K562 (cell line): ENCODE data around the gene TOM1L2. TPM values are rescaled to one million over a fixed set of nuclear protein-coding genes. Genes with fewer than 3 reads are reported as not detected.
A peak's percentile ranks its signal among the peaks of the same experiment; 100 is the strongest.

Experiments
- CBFB ChIP-seq: sonication (generic); formaldehyde crosslinking; IDR thresholded peaks from 2 replicates; pipeline ENCODE4 v1.4.0; 2020; ENCODE audit warnings: mild to moderate bottlenecking, missing genetic modification reagents
- FOXM1 ChIP-seq, 2 experiments: fragments of 450-650 bp in 1 of 2; sonication (generic) in 1 of 2; formaldehyde crosslinking in 1 of 2; IDR thresholded peaks; 2 replicates each; pipeline versions ENCODE4 v1.6.1 to v1.9.0; 2017 to 2022; ENCODE audit warnings: low read depth in 2 of 2, mild to moderate bottlenecking in 2 of 2, missing genetic modification reagents in 1 of 2, moderate library complexity in 1 of 2
- GATAD2A ChIP-seq: fragments of 450-650 bp; IDR thresholded peaks from 2 replicates; pipeline ENCODE4 v1.6.1; 2017
- HNRNPH1 ChIP-seq: fragments of 200-400 bp; formaldehyde crosslinking; optimal IDR thresholded peaks from 2 replicates; pipeline ENCODE3; 2017; ENCODE audit warnings: low read depth, mild to moderate bottlenecking, low read length, moderate library complexity
- KLF16 ChIP-seq: IDR thresholded peaks from 2 replicates; pipeline ENCODE4 v1.6.1; 2016; ENCODE audit warnings: antibody characterized with exemption
- MYNN ChIP-seq, 2 experiments: sonication (generic); formaldehyde crosslinking in 1 of 2; IDR thresholded peaks; 2 replicates each; pipeline versions ENCODE4 v1.5.0 to v1.6.1; 2016 to 2020; ENCODE audit warnings: antibody characterized with exemption in 1 of 2, missing genetic modification reagents in 1 of 2
- NCOA2 ChIP-seq, 2 experiments: fragments of 450-650 bp; IDR thresholded peaks; 2 replicates each; pipeline ENCODE4 v1.6.1; 2018; ENCODE audit warnings: mild to moderate bottlenecking in 2 of 2, moderate library complexity in 1 of 2; ENCODE audit not compliant: partially characterized antibody in 2 of 2
- NCOA6 ChIP-seq: fragments of 450-650 bp; IDR thresholded peaks from 2 replicates; pipeline ENCODE4 v1.6.1; 2017; ENCODE audit warnings: mild to moderate bottlenecking
- NFRKB ChIP-seq: fragments of 450-650 bp; IDR thresholded peaks from 2 replicates; pipeline ENCODE4 v1.6.1; 2016; ENCODE audit warnings: low read depth
- PTTG1 ChIP-seq: fragments of 450-650 bp; IDR thresholded peaks from 2 replicates; pipeline ENCODE4 v1.6.1; 2016; ENCODE audit warnings: low read depth, mild to moderate bottlenecking, missing genetic modification characterization, missing compliant biosample characterization
- RBM22 ChIP-seq: fragments of 200-400 bp; formaldehyde crosslinking; IDR thresholded peaks from 2 replicates; pipeline ENCODE4 v1.6.1; 2018; ENCODE audit warnings: low read length, low read depth; ENCODE audit not compliant: poor library complexity, severe bottlenecking
- SRSF1 ChIP-seq: fragments of 200-400 bp; formaldehyde crosslinking; IDR thresholded peaks from 2 replicates; pipeline ENCODE4 v1.6.1; 2017; ENCODE audit warnings: mild to moderate bottlenecking, low read depth, low read length, moderate library complexity
- SUPT5H ChIP-seq: fragments of 450-650 bp; IDR thresholded peaks from 2 replicates; pipeline ENCODE4 v1.6.1; 2016
- TAF9B ChIP-seq: fragments of 450-650 bp; IDR thresholded peaks from 2 replicates; pipeline ENCODE4 v1.6.1; 2018; ENCODE audit warnings: mild to moderate bottlenecking; ENCODE audit not compliant: partially characterized antibody
- TOE1 ChIP-seq, 2 experiments: fragments of 450-650 bp in 1 of 2; sonication (generic) in 1 of 2; formaldehyde crosslinking in 1 of 2; IDR thresholded peaks; 2 replicates each; pipeline versions ENCODE4 v1.7.1 to v1.8.0; 2016 to 2022; ENCODE audit warnings: borderline replicate concordance in 2 of 2, mild to moderate bottlenecking in 2 of 2, antibody characterized with exemption in 1 of 2, inconsistent platforms in 1 of 2, low read depth in 1 of 2, missing genetic modification reagents in 1 of 2, moderate library complexity in 1 of 2
- ZNF282 ChIP-seq: sonication (generic); formaldehyde crosslinking; IDR thresholded peaks from 2 replicates; pipeline ENCODE4 v1.8.1; 2023; ENCODE audit warnings: missing genetic modification reagents
- polyA plus RNA-seq, 8 experiments: library from polyadenylated mRNA; depleted of rRNA in 4 of 8; stranded (reverse) in 5 of 8; unstranded in 3 of 8; fragments of >200 nt; fragmentation: Nextera tagmentation in 2 of 8; fragmentation: Illumina TruSeq in 1 of 8; extraction: Ambion mirVana in 2 of 8; extraction: Trizol in 1 of 8; gene quantifications; 2 replicates each; pipeline versions ENCODE4 v1.2.1 to v1.2.3, GENCODE V29; 2011 to 2014; ENCODE audit warnings: inconsistent platforms in 1 of 8, missing spikeins in 1 of 8
- total RNA-seq, 7 experiments: library from RNA; depleted of rRNA in 6 of 7; stranded (reverse); fragments of >200 nt in 6 of 7; fragmentation: Illumina TruSeq in 2 of 7; extraction: Trizol in 2 of 7; gene quantifications; 2 replicates each; pipeline versions ENCODE4 v1.2.1 to v1.2.3, GENCODE V29; 2011 to 2021; ENCODE audit warnings: low replicate concordance in 1 of 7
- TF ChIP-seq, protein P1 (sequence below): fragments of 250-450 bp; sonication (Bioruptor Pico); IDR thresholded peaks from 2 replicates; pipeline ENCODE4 v1.9.0; 2021; ENCODE audit warnings: mild to moderate bottlenecking, inconsistent platforms
- TF ChIP-seq, protein P2 (sequence below): sonication (generic); formaldehyde crosslinking; IDR thresholded peaks from 2 replicates; pipeline ENCODE4 v1.8.0; 2022; ENCODE audit warnings: mild to moderate bottlenecking, missing genetic modification reagents
- TF ChIP-seq, protein P3 (sequence below): fragments of 450-650 bp; formaldehyde crosslinking; IDR thresholded peaks from 2 replicates; pipeline ENCODE4 v1.4.0; 2022; ENCODE audit warnings: mild to moderate bottlenecking, moderate library complexity

Gene TOM1L2
- total and polyA plus RNA-seq, 9 of the 15 experiments (the other 6 are each of a cell fraction or from before 2014, with no cell fraction given), result 0.07 to 6.0 (median 2.5) TPM

DNA sequence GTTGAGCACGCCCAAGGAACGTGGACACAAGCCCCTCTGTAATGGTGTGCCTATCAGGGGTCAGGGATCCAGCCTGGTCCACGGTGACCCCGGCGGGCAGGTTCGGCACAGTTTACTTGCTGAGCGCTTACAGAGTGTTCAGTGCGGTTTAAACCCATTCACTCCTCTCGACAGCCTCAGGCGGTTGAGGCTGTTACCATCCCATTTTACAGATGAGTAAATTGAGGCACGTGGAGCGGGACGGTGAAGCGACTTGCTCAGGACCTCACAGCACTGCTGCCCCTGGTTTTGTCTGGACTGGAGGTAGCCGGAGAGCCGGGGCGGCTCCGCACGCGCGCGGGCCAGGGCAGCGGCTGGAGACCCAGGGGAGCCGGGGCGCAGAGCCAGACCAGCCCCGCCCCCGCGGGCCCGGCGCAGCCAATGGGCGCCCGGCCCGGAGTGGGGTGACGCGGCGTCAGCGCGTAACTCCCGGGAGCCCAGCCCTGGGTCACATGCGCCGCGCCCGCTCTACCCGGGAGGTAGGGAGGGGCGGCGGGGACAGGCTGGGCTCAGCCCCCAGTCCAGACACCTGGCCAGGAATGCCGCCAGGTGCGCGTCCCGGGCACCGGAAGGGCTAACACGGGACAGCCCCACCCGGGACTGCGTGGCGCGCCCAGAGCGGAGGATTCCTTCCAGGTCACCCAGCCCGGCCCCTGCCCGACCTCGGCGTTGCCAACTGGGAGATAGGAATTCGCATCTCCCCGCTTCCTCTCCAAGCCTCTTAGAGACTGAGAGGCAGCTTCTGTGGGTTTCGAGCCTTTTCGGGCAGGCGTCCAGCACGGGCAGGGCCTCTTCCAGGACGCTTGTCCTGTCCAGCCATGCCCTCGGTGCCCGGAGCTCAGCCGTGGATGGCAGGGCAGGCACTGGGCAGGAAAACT is 132.2 kb downstream of the TOM1L2 start (continued):
- TF ChIP-seq PTTG1 (tag) (no peak), HNRNPH1 (no peak), KLF16 (no peak), ZNF282 (CRISPR knock-in tag) (no peak), SRSF1 (no peak), NCOA6 (no peak), TOE1 (IDR thresholded peaks at IDR 0.05; ENCODE audit: borderline replicate concordance) (no peak; the same call in 1 of the 2 replicates), TOE1 (CRISPR knock-in tag; IDR thresholded peaks at IDR 0.05; ENCODE audit: borderline replicate concordance, low read depth) (no peak), RBM22 (no peak), TAF9B (peak; percentile 64), FOXM1 (IDR thresholded peaks at IDR 0.05; ENCODE audit: low read depth) (no peak), FOXM1 (CRISPR knock-in tag; IDR thresholded peaks at IDR 0.05; ENCODE audit: low read depth) (no peak), MYNN (IDR thresholded peaks at IDR 0.05) (0 out of 2 replicates have a peak, but pooled peaks have one; percentile 52), MYNN (CRISPR knock-in tag; IDR thresholded peaks at IDR 0.05) (no peak), NCOA2 (IDR thresholded peaks at IDR 0.05; ENCODE audit: partially characterized antibody in 2 of 2) (no peak), SUPT5H (peak; percentile 88), CBFB (CRISPR knock-in tag) (no peak), NFRKB (no peak; the same call in none of the 2 replicates), GATAD2A (peak; percentile 75)
- TF ChIP-seq, protein P1, sequence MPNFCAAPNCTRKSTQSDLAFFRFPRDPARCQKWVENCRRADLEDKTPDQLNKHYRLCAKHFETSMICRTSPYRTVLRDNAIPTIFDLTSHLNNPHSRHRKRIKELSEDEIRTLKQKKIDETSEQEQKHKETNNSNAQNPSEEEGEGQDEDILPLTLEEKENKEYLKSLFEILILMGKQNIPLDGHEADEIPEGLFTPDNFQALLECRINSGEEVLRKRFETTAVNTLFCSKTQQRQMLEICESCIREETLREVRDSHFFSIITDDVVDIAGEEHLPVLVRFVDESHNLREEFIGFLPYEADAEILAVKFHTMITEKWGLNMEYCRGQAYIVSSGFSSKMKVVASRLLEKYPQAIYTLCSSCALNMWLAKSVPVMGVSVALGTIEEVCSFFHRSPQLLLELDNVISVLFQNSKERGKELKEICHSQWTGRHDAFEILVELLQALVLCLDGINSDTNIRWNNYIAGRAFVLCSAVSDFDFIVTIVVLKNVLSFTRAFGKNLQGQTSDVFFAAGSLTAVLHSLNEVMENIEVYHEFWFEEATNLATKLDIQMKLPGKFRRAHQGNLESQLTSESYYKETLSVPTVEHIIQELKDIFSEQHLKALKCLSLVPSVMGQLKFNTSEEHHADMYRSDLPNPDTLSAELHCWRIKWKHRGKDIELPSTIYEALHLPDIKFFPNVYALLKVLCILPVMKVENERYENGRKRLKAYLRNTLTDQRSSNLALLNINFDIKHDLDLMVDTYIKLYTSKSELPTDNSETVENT (CRISPR knock-in tag), result peak; percentile 66; the same call in 1 of the 2 replicates
- TF ChIP-seq, protein P2, sequence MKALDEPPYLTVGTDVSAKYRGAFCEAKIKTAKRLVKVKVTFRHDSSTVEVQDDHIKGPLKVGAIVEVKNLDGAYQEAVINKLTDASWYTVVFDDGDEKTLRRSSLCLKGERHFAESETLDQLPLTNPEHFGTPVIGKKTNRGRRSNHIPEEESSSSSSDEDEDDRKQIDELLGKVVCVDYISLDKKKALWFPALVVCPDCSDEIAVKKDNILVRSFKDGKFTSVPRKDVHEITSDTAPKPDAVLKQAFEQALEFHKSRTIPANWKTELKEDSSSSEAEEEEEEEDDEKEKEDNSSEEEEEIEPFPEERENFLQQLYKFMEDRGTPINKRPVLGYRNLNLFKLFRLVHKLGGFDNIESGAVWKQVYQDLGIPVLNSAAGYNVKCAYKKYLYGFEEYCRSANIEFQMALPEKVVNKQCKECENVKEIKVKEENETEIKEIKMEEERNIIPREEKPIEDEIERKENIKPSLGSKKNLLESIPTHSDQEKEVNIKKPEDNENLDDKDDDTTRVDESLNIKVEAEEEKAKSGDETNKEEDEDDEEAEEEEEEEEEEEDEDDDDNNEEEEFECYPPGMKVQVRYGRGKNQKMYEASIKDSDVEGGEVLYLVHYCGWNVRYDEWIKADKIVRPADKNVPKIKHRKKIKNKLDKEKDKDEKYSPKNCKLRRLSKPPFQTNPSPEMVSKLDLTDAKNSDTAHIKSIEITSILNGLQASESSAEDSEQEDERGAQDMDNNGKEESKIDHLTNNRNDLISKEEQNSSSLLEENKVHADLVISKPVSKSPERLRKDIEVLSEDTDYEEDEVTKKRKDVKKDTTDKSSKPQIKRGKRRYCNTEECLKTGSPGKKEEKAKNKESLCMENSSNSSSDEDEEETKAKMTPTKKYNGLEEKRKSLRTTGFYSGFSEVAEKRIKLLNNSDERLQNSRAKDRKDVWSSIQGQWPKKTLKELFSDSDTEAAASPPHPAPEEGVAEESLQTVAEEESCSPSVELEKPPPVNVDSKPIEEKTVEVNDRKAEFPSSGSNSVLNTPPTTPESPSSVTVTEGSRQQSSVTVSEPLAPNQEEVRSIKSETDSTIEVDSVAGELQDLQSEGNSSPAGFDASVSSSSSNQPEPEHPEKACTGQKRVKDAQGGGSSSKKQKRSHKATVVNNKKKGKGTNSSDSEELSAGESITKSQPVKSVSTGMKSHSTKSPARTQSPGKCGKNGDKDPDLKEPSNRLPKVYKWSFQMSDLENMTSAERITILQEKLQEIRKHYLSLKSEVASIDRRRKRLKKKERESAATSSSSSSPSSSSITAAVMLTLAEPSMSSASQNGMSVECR, result peak; percentile 42; the same call in 1 of the 2 replicates
- TF ChIP-seq, protein P3, sequence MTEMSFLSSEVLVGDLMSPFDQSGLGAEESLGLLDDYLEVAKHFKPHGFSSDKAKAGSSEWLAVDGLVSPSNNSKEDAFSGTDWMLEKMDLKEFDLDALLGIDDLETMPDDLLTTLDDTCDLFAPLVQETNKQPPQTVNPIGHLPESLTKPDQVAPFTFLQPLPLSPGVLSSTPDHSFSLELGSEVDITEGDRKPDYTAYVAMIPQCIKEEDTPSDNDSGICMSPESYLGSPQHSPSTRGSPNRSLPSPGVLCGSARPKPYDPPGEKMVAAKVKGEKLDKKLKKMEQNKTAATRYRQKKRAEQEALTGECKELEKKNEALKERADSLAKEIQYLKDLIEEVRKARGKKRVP (CRISPR knock-in tag), result peak; percentile 37; the same call in 1 of the 2 replicates
